Ascending aorta (tissue), 2 donors: ENCODE data around the gene CAMLG. TPM values are rescaled to one million over a fixed set of nuclear protein-coding genes. Genes with fewer than 3 reads are reported as not detected.
A peak's percentile ranks its signal among the peaks of the same experiment; 100 is the strongest.

Source experiments
- DNase-seq, 2 donors: peaks; one replicate each; pipeline ENCODE4 v3.0.0-alpha.2; 2019; ENCODE audit warnings: low spot score in 2 of 2
- H3K27ac ChIP-seq, 2 donors: fragments of 200-600 bp; sonication (generic); one replicate each; pipeline ENCODE4 v1.5.1; 2016 to 2017; ENCODE audit warnings: mild to moderate bottlenecking in 1 of 2
- H3K27me3 ChIP-seq: fragments of 200-600 bp; sonication (generic); one replicate; pipeline ENCODE4 v1.5.1; 2017
- H3K36me3 ChIP-seq, 2 donors: fragments of 200-600 bp; sonication (generic); one replicate each; pipeline ENCODE4 v1.5.1; 2016
- H3K4me1 ChIP-seq, 2 donors: fragments of 200-600 bp; sonication (generic); one replicate each; pipeline ENCODE4 v1.5.1; 2016 to 2017; ENCODE audit warnings: mild to moderate bottlenecking in 1 of 2
- H3K4me3 ChIP-seq, 2 donors: fragments of 200-600 bp; sonication (generic); one replicate each; pipeline ENCODE4 v1.5.1; 2016 to 2017; ENCODE audit warnings: mild to moderate bottlenecking in 1 of 2
- H3K9me3 ChIP-seq, 2 donors: fragments of 200-600 bp; sonication (generic); one replicate each; pipeline ENCODE4 v1.5.1; 2016
- CTCF ChIP-seq, 3 experiments: fragments of 200-600 bp in 2 of 3; fragments of 450-650 bp in 1 of 3; sonication (generic) in 2 of 3; IDR thresholded peaks; one replicate each; pipeline ENCODE4 v1.5.1; 2016 to 2019; ENCODE audit warnings: antibody characterized with exemption in 3 of 3, mild to moderate bottlenecking in 1 of 3, moderate library complexity in 1 of 3
- intact Hi-C: fragments of 100-400 bp; cut with DNase I; formaldehyde crosslinking; loops from one replicate; pipeline ENCODE4 v1.15.1; 2023
- total RNA-seq: library from RNA; depleted of rRNA; stranded (reverse); fragments of >200 nt; gene quantifications from one replicate; pipeline ENCODE4 v1.1.0, GENCODE V29; 2016

Gene CAMLG
- total RNA-seq, 1 donor from 2014 or later: 12.6 TPM

GRCh38 chr5:134724872-134725271, 13.5 kb upstream of the CAMLG start:
- H3K4me3 ChIP-seq: no peak overlapping the region
- intact Hi-C loops: no loop called here
- no peak overlapping the region for H3K27ac ChIP-seq
- no peaks in the 10 kb centered on the region for H3K9me3 ChIP-seq
- H3K4me1 ChIP-seq: no peaks in the 10 kb centered on the region
- H3K36me3 ChIP-seq: peaks cover 53 to 58% of the 10 kb centered on the region in 2 donors
- no peak for TF ChIP-seq CTCF (IDR thresholded peaks at IDR 0.05)
- H3K27me3 ChIP-seq: no peaks in the 10 kb centered on the region
- DNase-seq: no peak

- no peak for TF ChIP-seq CTCF (IDR thresholded peaks at IDR 0.05)
- Histone ChIP-seq H3K9me3 (no peaks in the 10 kb centered on the region), H3K4me3 (no peak overlapping the region), H3K27ac (no peak overlapping the region), H3K36me3 (peaks cover 0 to 2% of the 10 kb centered on the region in 2 donors), H3K4me1 (no peaks in the 10 kb centered on the region), H3K27me3 (no peaks in the 10 kb centered on the region)
- no peak for DNase-seq
- intact Hi-C loops: loop anchor here (10.0 kb wide), 1 partner anchor 142 kb away; the partner anchor contains the start of gene TXNDC15
These were observed 5.5 kb upstream of the CAMLG start for GRCh38 chr5:134732819-134733218.

- H3K4me1 ChIP-seq: peaks cover 0 to 9% of the 10 kb centered on the region in 2 donors
- no peak for TF ChIP-seq CTCF (IDR thresholded peaks at IDR 0.05)
- H3K9me3 ChIP-seq: no peaks in the 10 kb centered on the region
- no peak overlapping the region for H3K27ac ChIP-seq
- H3K36me3 ChIP-seq: no peaks in the 10 kb centered on the region
- H3K27me3 ChIP-seq: no peaks in the 10 kb centered on the region
- DNase-seq: no peak
- no peak overlapping the region for H3K4me3 ChIP-seq
- intact Hi-C loops: loop anchor here (5.0 to 10.0 kb wide), 3 partner anchors 112 to 508 kb away; partner anchors contain the start of genes C5orf24, PPP2CA and TXNDC15
These were observed 3.1 kb upstream of the CAMLG start for GRCh38 chr5:134735243-134735642.

- Histone ChIP-seq H3K27me3 (no peaks in the 10 kb centered on the region), H3K4me3 (no peak overlapping the region), H3K4me1 (peaks cover 0 to 9% of the 10 kb centered on the region in 2 donors), H3K27ac (no peak overlapping the region), H3K9me3 (no peaks in the 10 kb centered on the region), H3K36me3 (no peaks in the 10 kb centered on the region)
- intact Hi-C loops: loop anchor here (5.0 to 10.0 kb wide), 3 partner anchors 111 to 509 kb away; partner anchors contain the start of genes C5orf24, PPP2CA and TXNDC15
- DNase-seq: no peak
- TF ChIP-seq CTCF (IDR thresholded peaks at IDR 0.05): no peak
These were observed 2.1 kb upstream of the CAMLG start for GRCh38 chr5:134736173-134736812.

- TF ChIP-seq CTCF (IDR thresholded peaks at IDR 0.05): peak in 1 of 3 experiments; percentile 14
- intact Hi-C loops: loop anchor here (1.0 to 10.0 kb wide), 6 partner anchors 19 to 512 kb away; partner anchors contain the start of genes C5orf24, DDX46, PCBD2 and PPP2CA
- no peak for DNase-seq
These were observed 764 bp downstream of the CAMLG start for GRCh38 chr5:134738963-134739661.

More at GRCh38 chr5:134738963-134739661, 764 bp downstream of the CAMLG start:
- Histone ChIP-seq H3K27me3 (no peaks in the 10 kb centered on the region), H3K9me3 (no peaks in the 10 kb centered on the region), H3K4me3 (peak overlapping the region; percentile 72 to 92), H3K27ac (peak overlapping the region; percentile 95 to 97), H3K36me3 (peaks cover 5 to 7% of the 10 kb centered on the region in 2 donors), H3K4me1 (peaks cover 0 to 9% of the 10 kb centered on the region in 2 donors)
